Endothelial cell of umbilical vein (primary cell): ENCODE data around the gene RTN4. TPM values are rescaled to one million over a fixed set of nuclear protein-coding genes. Genes with fewer than 3 reads are reported as not detected.

ENCODE experiments used
- BruUV-seq: library from RNA; stranded (reverse); fragments of 400-500 nt; replicated peaks from 2 replicates; lab custom pipeline; 2021; lab: Mats Ljungman, UMichigan
- CTCF ChIA-PET: fragments of 300-600, 350-600 bp; sonication (Branson Sonifier 250); formaldehyde crosslinking; loops from one replicate; lab custom pipeline; 2021; ENCODE audit warnings: antibody characterized with exemption, inconsistent platforms; lab: Charles Lee
- POLR2A ChIA-PET: fragments of 300-600, 350-600 bp; sonication (Branson Sonifier 250); formaldehyde crosslinking; loops from one replicate; lab custom pipeline; 2021; ENCODE audit warnings: antibody characterized with exemption, inconsistent platforms; lab: Charles Lee
- DNase-seq: peaks from one replicate; pipeline ENCODE4 v3.0.0-alpha.2; 2011; ENCODE audit warnings: low read depth, low spot score
- FAIRE-seq: peaks from 2 replicates; lab custom pipeline; 2011; peaks lifted over from hg19 to GRCh38; lab: Jason Lieb, UNC
- H2AFZ ChIP-seq: 2 replicates; pipeline ENCODE4 v1.6.0; 2012; ENCODE audit warnings: low read depth, low read length, control low read depth, inconsistent platforms
- H3K27ac ChIP-seq: 2 replicates; pipeline ENCODE4 v1.5.1; 2011; ENCODE audit warnings: low read depth, mild to moderate bottlenecking, control low read depth, low read length, moderate library complexity; ENCODE audit not compliant: insufficient read depth
- H3K27me3 ChIP-seq, 2 experiments: 2 replicates each; pipeline versions ENCODE4 v1.6.0 to v1.6.1; 2011; ENCODE audit warnings: low read length in 2 of 2, mixed read lengths in 1 of 2; ENCODE audit not compliant: control insufficient read depth in 2 of 2, insufficient read depth in 2 of 2
- H3K36me3 ChIP-seq, 2 experiments: 2 replicates in 1 of 2; 3 replicates in 1 of 2; pipeline ENCODE4 v1.5.1; 2011; ENCODE audit warnings: low read length in 2 of 2, mild to moderate bottlenecking in 1 of 2, moderate library complexity in 1 of 2; ENCODE audit not compliant: control insufficient read depth in 2 of 2, insufficient read depth in 2 of 2; ENCODE audit errors: extremely low read depth in 1 of 2
- H3K4me1 ChIP-seq: 3 replicates; pipeline ENCODE4 v1.5.1; 2011; ENCODE audit warnings: mild to moderate bottlenecking, low read length; ENCODE audit not compliant: control insufficient read depth, insufficient read depth; ENCODE audit errors: extremely low read depth
- H3K4me2 ChIP-seq: 2 replicates; pipeline ENCODE4 v1.6.1; 2011; ENCODE audit warnings: low read length, control low read depth, mixed read lengths; ENCODE audit not compliant: insufficient read depth
- H3K4me3 ChIP-seq, 3 experiments: fragments of 200-600 bp in 1 of 3; sonication (generic), shearing (Covaris generic) in 1 of 3; replicated peaks in 1 of 3; 2 replicates each; pipeline ENCODE4 v1.5.1; 2011 to 2016; ENCODE audit warnings: control low read depth in 3 of 3, low read length in 3 of 3, mild to moderate bottlenecking in 2 of 3, inconsistent platforms in 1 of 3, low read depth in 1 of 3, moderate library complexity in 1 of 3; ENCODE audit not compliant: insufficient read depth in 1 of 3
- H3K79me2 ChIP-seq: 2 replicates; pipeline ENCODE4 v1.6.0; 2012; ENCODE audit warnings: low read length, inconsistent platforms; ENCODE audit not compliant: control insufficient read depth, insufficient read depth
- H3K9ac ChIP-seq: replicated peaks from 2 replicates; pipeline ENCODE3; 2011; ENCODE audit warnings: low read length, control low read depth; ENCODE audit not compliant: insufficient read depth; ENCODE audit errors: extremely low read depth
- H3K9me1 ChIP-seq: replicated peaks from 3 replicates; pipeline ENCODE4 v1.6.0; 2011; ENCODE audit warnings: mild to moderate bottlenecking, low read length; ENCODE audit not compliant: control insufficient read depth, insufficient read depth; ENCODE audit errors: extremely low read depth
- H3K9me3 ChIP-seq: replicated peaks from 2 replicates; pipeline ENCODE4 v1.5.1; 2012; ENCODE audit warnings: low read length, inconsistent platforms; ENCODE audit not compliant: control insufficient read depth, insufficient read depth
- H4K20me1 ChIP-seq: replicated peaks from 2 replicates; pipeline ENCODE3; 2011; ENCODE audit warnings: mild to moderate bottlenecking, low read length; ENCODE audit not compliant: control insufficient read depth, insufficient read depth; ENCODE audit errors: extremely low read depth
- CTCF ChIP-seq, 2 donors: IDR thresholded peaks; 1 replicate in 1 of 2; 2 replicates in 1 of 2; pipeline ENCODE4 v1.5.1; 2011; ENCODE audit warnings: low read length in 2 of 2, mild to moderate bottlenecking in 2 of 2, moderate library complexity in 2 of 2, control low read depth in 1 of 2, inconsistent platforms in 1 of 2, low read depth in 1 of 2; ENCODE audit not compliant: insufficient read depth in 1 of 2; ENCODE audit errors: extremely low read depth in 1 of 2
- EZH2 ChIP-seq: IDR thresholded peaks from 2 replicates; pipeline ENCODE4 v1.6.1; 2012; ENCODE audit warnings: borderline replicate concordance, low read depth, mild to moderate bottlenecking, moderate library complexity, low read length, inconsistent platforms; ENCODE audit not compliant: severe bottlenecking
- FOS ChIP-seq: IDR thresholded peaks from 2 replicates; pipeline ENCODE4 v1.6.1; 2011; ENCODE audit warnings: mild to moderate bottlenecking, low read length, moderate library complexity, borderline replicate concordance; ENCODE audit not compliant: insufficient read depth
- GATA2 ChIP-seq: IDR thresholded peaks from 2 replicates; pipeline ENCODE4 v1.7.0; 2011; ENCODE audit warnings: low read depth, mild to moderate bottlenecking, moderate library complexity, mixed read lengths, low read length; ENCODE audit not compliant: insufficient read length, insufficient read depth
- JUN ChIP-seq: IDR thresholded peaks from 2 replicates; pipeline ENCODE4 v1.6.1; 2011; ENCODE audit warnings: borderline replicate concordance, low read depth; ENCODE audit not compliant: insufficient read length, insufficient read depth
- MYC ChIP-seq: IDR thresholded peaks from one replicate; pipeline ENCODE4 v1.6.1; 2011; ENCODE audit warnings: mild to moderate bottlenecking, low read depth, low read length
- POLR2A ChIP-seq: IDR thresholded peaks from 2 replicates; pipeline ENCODE4 v1.6.1; 2012; ENCODE audit warnings: low read depth, mild to moderate bottlenecking, control low read depth, low read length
- POLR2AphosphoS5 ChIP-seq: IDR thresholded peaks from 2 replicates; pipeline ENCODE4 v1.6.1; 2012; ENCODE audit warnings: low read depth, mild to moderate bottlenecking, control low read depth, low read length, moderate library complexity; ENCODE audit not compliant: insufficient read depth
- dilution Hi-C: fragments of 300-500 bp; cut with MboI; formaldehyde crosslinking; loops from one replicate; pipeline ENCODE4 v1.15.0; 2019; ENCODE audit warnings: low sequenced_read_pairs; ENCODE audit not compliant: extremely low pct_ligation_motif_present
- intact Hi-C: fragments of 100-400 bp; cut with micrococcal nuclease; formaldehyde crosslinking; loops from one replicate; pipeline ENCODE4 v1.10.0; 2022
- polyA plus RNA-seq, 4 experiments: library from polyadenylated mRNA; depleted of rRNA in 3 of 4; stranded (reverse) in 3 of 4; unstranded in 1 of 4; fragments of >200 nt; gene quantifications; 2 replicates each; pipeline versions ENCODE4 v1.2.1 to v1.2.3, GENCODE V29; 2011 to 2012; ENCODE audit warnings: missing spikeins in 1 of 4
- total RNA-seq: library from RNA; stranded (reverse); gene quantifications from 2 replicates; pipeline ENCODE4 v1.2.3, GENCODE V29; 2021
- TF ChIP-seq, protein P1 (sequence below): IDR thresholded peaks from 2 replicates; pipeline ENCODE4 v1.6.1; 2011; ENCODE audit not compliant: insufficient read depth, insufficient read length

The RTN4 gene
- total and polyA plus RNA-seq, 2 donors (not counting 3 experiments of a cell fraction or from before 2014, with no cell fraction given): 253 to 486 TPM

DNA sequence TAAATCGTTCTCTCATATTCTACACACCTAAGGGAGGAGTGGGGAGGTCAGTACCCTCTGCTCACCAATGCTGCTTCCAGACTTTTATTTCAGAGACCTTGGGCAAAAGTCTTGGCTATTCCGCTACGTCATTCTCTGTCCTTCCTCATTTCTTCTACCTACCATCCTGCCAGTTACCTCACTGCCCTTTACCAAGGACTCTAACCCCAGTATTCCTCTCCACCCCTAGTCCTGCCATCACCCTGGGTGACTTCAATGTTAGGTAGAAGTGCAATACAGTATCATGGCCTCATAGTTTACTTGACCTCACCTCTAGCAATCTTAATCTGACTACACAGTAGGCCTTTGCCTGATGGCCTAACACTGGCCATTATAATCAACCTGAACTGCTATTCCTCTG lies 27.8 kb downstream of the RTN4 start:
- H3K9me1 ChIP-seq: no peaks in the 10 kb centered on the region
- H3K27me3 ChIP-seq: no peaks in the 10 kb centered on the region
- DNase-seq (no peak), FAIRE-seq (no peak)
- H3K9me3 ChIP-seq: no peaks in the 10 kb centered on the region
- H3K9ac ChIP-seq: no peak overlapping the region
- H3K4me2 ChIP-seq: no peak overlapping the region
- dilution Hi-C loops: no loop called here
- intact Hi-C loops: no loop called here
- peaks cover 54% of the 10 kb centered on the region for H3K4me1 ChIP-seq
- TF ChIP-seq POLR2AphosphoS5 (no peak), POLR2A (no peak), MYC (no peak), CTCF (IDR thresholded peaks at IDR 0.05; ENCODE audit: extremely low read depth in 1 of 2, insufficient read depth in 1 of 2, low read depth in 1 of 2, low read length in 2 of 2) (no peak), JUN (no peak), GATA2 (no peak), EZH2 (no peak), FOS (no peak)
- TF ChIP-seq, protein P1, sequence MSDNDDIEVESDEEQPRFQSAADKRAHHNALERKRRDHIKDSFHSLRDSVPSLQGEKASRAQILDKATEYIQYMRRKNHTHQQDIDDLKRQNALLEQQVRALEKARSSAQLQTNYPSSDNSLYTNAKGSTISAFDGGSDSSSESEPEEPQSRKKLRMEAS: no peak
- no peak overlapping the region for H3K27ac ChIP-seq
- no TSS peak for BruUV-seq
- ChIA-PET CTCF (interaction anchor here (0.7 to 1.2 kb wide), 3 partner anchors 9 to 29 kb away, joined by 3 to 4 read pairs (median 4); no protein-coding TSS in a partner anchor), POLR2A (no interaction called here)
- peaks cover 0 to 4% of the 10 kb centered on the region in 2 experiments for H3K36me3 ChIP-seq
- no peak overlapping the region for H3K4me3 ChIP-seq
- no peak overlapping the region for H2AFZ ChIP-seq
- peaks cover 46% of the 10 kb centered on the region for H4K20me1 ChIP-seq
- peaks cover 100% of the 10 kb centered on the region for H3K79me2 ChIP-seq
